ENCODE measurements around the gene DTD1.

DNA sequence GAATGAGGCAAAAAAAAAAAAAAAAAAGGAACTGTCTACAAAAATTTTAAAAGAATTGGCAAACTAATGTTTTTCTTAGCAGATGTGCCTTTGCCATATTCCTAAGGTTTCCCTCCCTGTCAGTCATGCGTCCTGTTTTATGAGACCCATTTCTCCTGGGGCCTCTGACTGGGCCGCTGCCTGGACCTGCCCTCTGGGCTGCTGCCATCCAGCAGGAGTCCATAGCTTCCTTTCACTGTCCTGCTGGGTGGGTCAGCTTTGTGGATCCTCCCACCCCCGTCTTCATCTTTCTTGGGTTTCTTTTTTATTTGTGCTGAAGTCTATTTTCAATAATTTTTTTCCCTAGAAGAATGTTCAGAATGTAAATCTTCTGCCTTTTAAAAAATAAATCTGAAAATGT is 114.9 kb downstream of the DTD1 start:
- TF ChIP-seq, protein P1, sequence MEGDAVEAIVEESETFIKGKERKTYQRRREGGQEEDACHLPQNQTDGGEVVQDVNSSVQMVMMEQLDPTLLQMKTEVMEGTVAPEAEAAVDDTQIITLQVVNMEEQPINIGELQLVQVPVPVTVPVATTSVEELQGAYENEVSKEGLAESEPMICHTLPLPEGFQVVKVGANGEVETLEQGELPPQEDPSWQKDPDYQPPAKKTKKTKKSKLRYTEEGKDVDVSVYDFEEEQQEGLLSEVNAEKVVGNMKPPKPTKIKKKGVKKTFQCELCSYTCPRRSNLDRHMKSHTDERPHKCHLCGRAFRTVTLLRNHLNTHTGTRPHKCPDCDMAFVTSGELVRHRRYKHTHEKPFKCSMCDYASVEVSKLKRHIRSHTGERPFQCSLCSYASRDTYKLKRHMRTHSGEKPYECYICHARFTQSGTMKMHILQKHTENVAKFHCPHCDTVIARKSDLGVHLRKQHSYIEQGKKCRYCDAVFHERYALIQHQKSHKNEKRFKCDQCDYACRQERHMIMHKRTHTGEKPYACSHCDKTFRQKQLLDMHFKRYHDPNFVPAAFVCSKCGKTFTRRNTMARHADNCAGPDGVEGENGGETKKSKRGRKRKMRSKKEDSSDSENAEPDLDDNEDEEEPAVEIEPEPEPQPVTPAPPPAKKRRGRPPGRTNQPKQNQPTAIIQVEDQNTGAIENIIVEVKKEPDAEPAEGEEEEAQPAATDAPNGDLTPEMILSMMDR (IDR thresholded peaks at IDR 0.05) = no peak
- TF ChIP-seq POLR2A (IDR thresholded peaks at IDR 0.05) = no peak
- no peak for TF ChIP-seq POLR2AphosphoS5 (IDR thresholded peaks at IDR 0.05)

All from breast epithelium (tissue), 3 donors.